Activated CD4-positive, alpha-beta memory T cell treated with anti-CD3 and anti-CD28 coated beads, Interleukin-2, amount 10 ng/mL, durations not matched to agents 7 days and 5 days (primary cell): ENCODE results near the gene PAGE4. TPM values are rescaled to one million over a fixed set of nuclear protein-coding genes. Genes with fewer than 3 reads are reported as not detected.
A peak's percentile ranks its signal among the peaks of the same experiment; 100 is the strongest.

Source experiments
- CTCF ChIA-PET: fragments of 350-600 bp; sonication (Branson Sonifier 250); formaldehyde crosslinking; loops from one replicate; lab custom pipeline; 2021; ENCODE audit warnings: antibody characterized with exemption, inconsistent platforms; lab: Charles Lee
- POLR2A ChIA-PET: fragments of 350-600 bp; sonication (Branson Sonifier 250); formaldehyde crosslinking; loops from one replicate; lab custom pipeline; 2021; ENCODE audit warnings: antibody characterized with exemption; lab: Charles Lee
- DNase-seq: peaks from one replicate; pipeline ENCODE4 v3.0.0-alpha.2; 2020
- H3K27ac Mint-ChIP-seq: one replicate; pipeline ENCODE4 v1.8.0; 2021; ENCODE audit warnings: mild to moderate bottlenecking, mixed read lengths
- H3K27me3 Mint-ChIP-seq: one replicate; pipeline ENCODE4 v1.8.0; 2021; ENCODE audit warnings: mixed read lengths
- H3K36me3 Mint-ChIP-seq: one replicate; pipeline ENCODE4 v1.8.0; 2021; ENCODE audit warnings: low read depth, mixed read lengths
- H3K4me1 Mint-ChIP-seq: one replicate; pipeline ENCODE4 v1.8.0; 2021; ENCODE audit warnings: mixed read lengths
- H3K4me3 Mint-ChIP-seq: one replicate; pipeline ENCODE4 v1.8.0; 2021; ENCODE audit warnings: mild to moderate bottlenecking, mixed read lengths
- H3K9me3 Mint-ChIP-seq: one replicate; pipeline ENCODE4 v1.8.0; 2021; ENCODE audit warnings: mixed read lengths
- total RNA-seq, 2 experiments: library from RNA; stranded (reverse); gene quantifications; one replicate each; pipeline ENCODE4 v1.2.3, GENCODE V29; 2021

Gene PAGE4, protein sequence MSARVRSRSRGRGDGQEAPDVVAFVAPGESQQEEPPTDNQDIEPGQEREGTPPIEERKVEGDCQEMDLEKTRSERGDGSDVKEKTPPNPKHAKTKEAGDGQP
- total RNA-seq = not detected

DNA sequence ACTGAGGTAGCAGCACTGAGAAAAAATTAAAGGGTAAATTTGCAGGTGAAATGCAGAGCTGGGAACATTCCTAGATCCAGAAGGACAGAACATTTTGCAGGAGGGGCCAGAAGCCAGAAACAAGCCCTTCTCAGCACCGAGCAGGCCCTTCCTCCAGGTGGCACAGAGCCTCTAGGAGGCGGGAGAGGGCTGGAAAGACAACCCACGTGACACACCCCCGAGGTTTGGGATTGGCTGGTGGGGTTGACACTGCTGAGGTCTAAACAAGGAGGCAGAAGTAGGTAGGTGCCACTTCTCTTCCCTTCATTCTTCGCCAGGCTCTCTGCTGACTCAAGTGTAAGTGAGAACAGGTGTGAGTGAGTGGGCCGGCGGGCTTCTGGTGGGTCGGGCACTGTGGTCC is at the start of gene PAGE4:
TSS of gene PAGE4 (plus strand) at position 288 of the 400 bp plus-strand sequence. CDS start 1,126 bp downstream, outside the sequence.
- Mint-ChIP-seq H3K4me3 (no peak within 1 kb of the TSS), H3K4me1 (no peaks in the 10 kb centered on the region), H3K36me3 (no peaks in the 10 kb centered on the region), H3K27me3 (peaks cover 7% of the 10 kb centered on the region), H3K27ac (no peak within 1 kb of the TSS), H3K9me3 (no peaks in the 10 kb centered on the region)
- POLR2A ChIA-PET = no interaction called here
- CTCF ChIA-PET = no interaction called here
- no peak for DNase-seq

DNA sequence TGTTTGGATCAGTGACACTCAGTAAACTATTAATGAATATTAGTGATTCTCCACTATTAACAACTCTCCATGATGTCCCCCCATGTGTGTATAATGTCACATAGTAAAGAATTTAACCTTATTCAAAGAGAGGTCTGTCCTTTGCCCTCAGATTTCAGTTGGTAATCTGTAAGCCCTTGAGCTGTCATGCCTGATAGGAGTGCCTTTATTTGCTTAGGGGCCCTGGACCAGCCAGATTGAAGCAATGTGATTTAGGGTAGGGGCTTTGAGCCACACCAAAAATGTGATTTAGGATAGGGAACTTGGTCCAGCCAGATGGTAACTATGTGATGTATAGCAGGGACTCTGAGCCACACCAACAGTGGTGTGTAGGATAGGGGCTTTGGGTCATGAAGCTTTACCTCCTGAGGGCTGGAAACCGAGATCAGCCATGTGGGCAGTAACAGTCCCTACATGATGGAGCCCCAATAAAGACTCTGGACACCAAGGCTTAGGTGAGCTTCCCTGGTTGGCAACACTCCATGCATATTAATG is 44.3 kb upstream of the PAGE4 start:
- Mint-ChIP-seq H3K27ac (no peak overlapping the region), H3K4me3 (no peak overlapping the region), H3K27me3 (no peaks in the 10 kb centered on the region), H3K36me3 (no peaks in the 10 kb centered on the region), H3K9me3 (no peaks in the 10 kb centered on the region), H3K4me1 (no peaks in the 10 kb centered on the region)
- ChIA-PET CTCF (no interaction called here), POLR2A (no interaction called here)
- no peak for DNase-seq

DNA sequence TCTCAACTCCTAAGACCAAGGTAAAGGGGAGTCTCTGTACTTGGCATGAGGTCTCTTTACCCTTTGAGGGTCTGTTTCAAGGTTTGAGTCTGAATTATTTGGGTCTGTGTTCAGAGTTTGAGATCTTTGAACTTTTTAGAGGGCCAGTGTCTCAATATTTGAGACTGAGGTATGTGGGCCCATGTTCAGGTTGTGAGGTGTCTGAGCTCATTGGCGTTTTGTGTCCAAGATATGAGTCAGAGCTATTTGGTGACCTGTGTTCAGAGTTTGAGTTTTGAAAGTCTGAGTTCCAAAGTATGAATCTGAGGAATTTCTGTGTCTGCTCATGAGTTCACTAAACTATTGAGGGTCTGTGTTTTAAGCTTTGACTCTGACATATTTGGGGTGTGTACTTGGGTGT is 36.7 kb upstream of the PAGE4 start:
- DNase-seq = no peak
- Mint-ChIP-seq H3K4me1 (no peaks in the 10 kb centered on the region), H3K27ac (no peak overlapping the region), H3K9me3 (no peaks in the 10 kb centered on the region), H3K27me3 (no peaks in the 10 kb centered on the region), H3K4me3 (no peak overlapping the region), H3K36me3 (no peaks in the 10 kb centered on the region)
- ChIA-PET POLR2A (no interaction called here), CTCF (no interaction called here)

DNA sequence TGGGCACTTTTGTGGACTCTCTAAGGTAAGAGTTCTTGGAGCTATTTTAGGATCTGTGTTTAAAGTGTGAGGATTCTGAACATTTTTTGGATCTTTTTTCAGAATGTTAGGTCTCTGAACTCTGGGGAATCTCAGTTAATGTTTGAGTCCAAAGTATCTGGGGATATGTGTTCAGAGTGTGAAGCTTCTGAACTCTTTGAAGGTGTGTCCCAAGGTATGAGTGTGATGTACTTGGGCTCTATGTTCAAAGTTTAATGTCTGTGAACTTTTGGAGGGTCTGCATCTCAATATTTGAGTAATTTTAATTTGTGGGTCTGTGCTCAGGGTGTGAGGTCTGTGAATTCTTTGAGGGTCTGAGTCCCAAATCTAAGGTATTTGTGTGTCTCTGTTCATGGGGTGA is 35.4 kb upstream of the PAGE4 start:
- Mint-ChIP-seq H3K27me3 (no peaks in the 10 kb centered on the region), H3K36me3 (no peaks in the 10 kb centered on the region), H3K4me3 (no peak overlapping the region), H3K4me1 (no peaks in the 10 kb centered on the region), H3K27ac (no peak overlapping the region), H3K9me3 (no peaks in the 10 kb centered on the region)
- ChIA-PET CTCF (no interaction called here), POLR2A (no interaction called here)
- DNase-seq = no peak

DNA sequence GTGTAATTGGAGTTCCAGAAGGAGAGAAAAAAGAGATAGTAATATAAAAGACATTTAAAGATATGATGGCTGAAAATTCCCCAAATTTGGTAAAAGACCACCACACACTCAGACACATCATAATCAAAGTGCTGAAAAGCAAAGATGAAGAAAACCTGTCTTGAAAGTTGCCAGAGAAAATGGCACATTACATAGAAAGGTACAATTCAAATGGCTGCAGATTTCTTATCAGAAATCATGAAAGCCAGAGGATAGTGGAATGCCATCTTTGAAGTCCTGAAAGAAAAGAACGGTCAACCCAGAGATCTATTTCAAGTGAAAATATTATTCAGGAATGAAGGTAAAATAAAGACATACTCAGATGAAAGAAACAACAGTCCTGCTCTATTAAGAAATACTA is 29.3 kb upstream of the PAGE4 start:
- no peak for DNase-seq
- H3K4me3 Mint-ChIP-seq = no peak overlapping the region
- H3K27ac Mint-ChIP-seq = no peak overlapping the region
- peaks cover 2% of the 10 kb centered on the region for H3K27me3 Mint-ChIP-seq
- POLR2A ChIA-PET = no interaction called here
- H3K4me1 Mint-ChIP-seq = no peaks in the 10 kb centered on the region
- no peaks in the 10 kb centered on the region for H3K36me3 Mint-ChIP-seq
- no peaks in the 10 kb centered on the region for H3K9me3 Mint-ChIP-seq
- CTCF ChIA-PET = no interaction called here

DNA sequence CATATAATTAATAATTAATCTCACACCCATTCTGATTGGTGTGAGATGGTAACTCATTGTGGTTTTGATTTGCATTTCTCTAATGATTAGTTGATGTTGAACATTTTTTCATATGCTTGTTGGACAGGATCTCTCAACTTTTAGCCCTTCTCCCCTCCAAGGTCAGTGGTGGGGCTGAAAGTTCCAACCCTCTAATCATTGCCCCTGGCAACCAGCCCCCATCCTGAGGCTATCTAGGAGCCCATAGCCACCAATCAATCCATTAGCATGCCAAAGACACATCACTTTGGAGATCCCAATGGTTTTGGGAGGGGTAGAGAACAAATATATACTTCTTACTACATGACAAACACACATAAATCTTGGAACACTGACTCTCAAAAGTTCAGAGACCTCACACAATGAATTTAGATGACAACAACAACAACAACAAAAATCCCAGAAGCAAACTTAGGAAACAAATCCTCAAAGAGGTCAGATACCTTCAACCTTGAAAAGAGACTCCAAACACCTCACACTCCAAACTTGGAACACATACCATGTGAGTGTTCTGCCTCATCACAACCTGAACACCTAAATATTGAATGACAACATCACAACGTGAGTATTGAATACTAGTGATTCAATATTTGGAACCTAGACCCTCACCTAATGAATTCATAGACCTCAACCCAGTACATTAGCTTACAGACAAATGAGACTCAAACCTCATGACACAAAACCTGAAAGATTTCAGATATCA is 19.0 kb upstream of the PAGE4 start:
- Mint-ChIP-seq H3K9me3 (no peaks in the 10 kb centered on the region), H3K4me3 (no peak overlapping the region), H3K4me1 (no peaks in the 10 kb centered on the region), H3K27me3 (peaks cover 2% of the 10 kb centered on the region), H3K36me3 (no peaks in the 10 kb centered on the region), H3K27ac (no peak overlapping the region)
- DNase-seq = no peak
- POLR2A ChIA-PET = no interaction called here
- CTCF ChIA-PET = no interaction called here

DNA sequence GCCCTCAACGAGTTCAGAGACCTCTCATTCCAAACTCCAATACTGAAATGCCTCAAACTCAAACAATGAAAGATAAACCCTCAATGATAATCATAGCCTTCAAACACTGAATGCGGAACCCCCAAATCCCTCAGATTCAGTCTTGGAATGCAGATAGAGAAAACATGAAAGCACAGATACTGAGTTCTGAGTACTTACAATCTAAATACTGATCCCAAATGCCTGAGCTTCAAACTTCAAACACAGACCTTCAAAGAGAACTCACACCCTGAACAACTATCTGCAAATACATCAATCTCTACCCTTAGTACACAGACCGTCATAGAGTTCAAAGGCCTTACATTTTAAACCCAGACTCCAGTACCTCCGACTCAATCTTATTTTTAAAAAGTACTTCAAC is 16.9 kb upstream of the PAGE4 start:
- Mint-ChIP-seq H3K36me3 (no peaks in the 10 kb centered on the region), H3K4me1 (no peaks in the 10 kb centered on the region), H3K9me3 (no peaks in the 10 kb centered on the region), H3K27ac (no peak overlapping the region), H3K4me3 (no peak overlapping the region), H3K27me3 (peaks cover 2% of the 10 kb centered on the region)
- ChIA-PET CTCF (no interaction called here), POLR2A (no interaction called here)
- no peak for DNase-seq

DNA sequence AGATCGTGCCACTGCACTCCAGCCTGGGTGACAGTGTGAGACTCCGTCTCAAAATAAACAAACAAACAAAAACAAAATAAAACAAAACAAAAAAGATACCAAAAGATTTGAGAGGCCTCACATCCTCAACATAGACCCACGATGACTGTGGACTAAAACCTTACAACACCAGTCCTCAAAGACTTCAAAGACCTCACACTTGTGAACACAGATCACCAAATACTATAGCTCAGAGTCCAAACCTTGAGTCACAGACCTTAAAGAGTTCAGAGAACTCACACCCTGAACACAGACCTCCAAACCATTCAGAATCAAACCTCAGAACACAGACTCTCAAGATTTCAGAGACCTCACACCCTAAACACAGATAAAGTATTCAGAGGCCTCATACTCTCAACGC is 12.7 kb upstream of the PAGE4 start:
- Mint-ChIP-seq H3K27me3 (peaks cover 2% of the 10 kb centered on the region), H3K9me3 (no peaks in the 10 kb centered on the region), H3K36me3 (no peaks in the 10 kb centered on the region), H3K27ac (no peak overlapping the region), H3K4me1 (no peaks in the 10 kb centered on the region), H3K4me3 (no peak overlapping the region)
- ChIA-PET POLR2A (no interaction called here), CTCF (no interaction called here)
- no peak for DNase-seq

DNA sequence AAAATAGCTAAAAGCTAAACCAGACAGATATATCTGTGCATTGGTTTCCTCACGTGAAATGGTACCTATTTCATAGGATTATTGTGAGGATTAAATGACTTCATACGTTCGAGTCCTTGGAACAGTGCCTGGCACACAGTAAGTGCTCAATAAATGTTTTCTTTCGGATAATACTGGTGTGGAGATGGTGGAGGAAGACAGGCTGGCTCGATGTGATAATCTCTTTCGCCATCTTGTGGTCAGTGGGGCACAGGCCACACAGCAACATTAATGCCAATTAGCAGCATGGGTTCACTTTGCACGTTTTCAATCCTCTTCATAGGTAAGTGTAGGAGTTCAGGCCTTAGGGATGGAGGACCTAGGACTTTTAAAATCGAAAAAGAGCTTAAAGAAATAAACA is 9.3 kb downstream of the PAGE4 start:
- H3K27ac Mint-ChIP-seq = no peak overlapping the region
- ChIA-PET CTCF (no interaction called here), POLR2A (no interaction called here)
- no peaks in the 10 kb centered on the region for H3K9me3 Mint-ChIP-seq
- H3K27me3 Mint-ChIP-seq = peaks cover 3% of the 10 kb centered on the region
- H3K36me3 Mint-ChIP-seq = no peaks in the 10 kb centered on the region
- no peak for DNase-seq
- no peaks in the 10 kb centered on the region for H3K4me1 Mint-ChIP-seq
- no peak overlapping the region for H3K4me3 Mint-ChIP-seq

DNA sequence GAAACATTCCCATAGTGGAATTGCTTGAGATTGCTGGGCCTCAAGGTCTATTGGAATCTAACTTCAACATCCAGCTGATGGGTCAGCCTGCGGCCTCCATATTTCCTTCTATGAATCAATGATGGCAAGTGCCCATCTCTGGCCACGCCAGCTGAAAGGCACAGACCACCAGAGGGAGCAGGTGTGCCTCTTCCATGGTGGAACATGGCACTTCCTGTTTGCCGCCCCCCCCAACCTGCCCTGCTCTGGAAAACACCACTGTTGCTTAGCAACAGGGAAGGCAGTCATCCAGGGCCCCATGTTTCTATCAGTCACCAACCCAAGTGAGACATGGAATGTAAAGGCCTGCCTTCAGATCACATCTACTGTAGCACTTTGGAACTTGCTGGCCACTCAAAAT is 11.6 kb downstream of the PAGE4 start:
- Mint-ChIP-seq H3K36me3 (no peaks in the 10 kb centered on the region), H3K9me3 (no peaks in the 10 kb centered on the region), H3K27ac (no peak overlapping the region), H3K4me3 (no peak overlapping the region), H3K4me1 (no peaks in the 10 kb centered on the region), H3K27me3 (no peaks in the 10 kb centered on the region)
- ChIA-PET CTCF (interaction anchor here (1.0 kb wide), 1 partner anchor 36 kb away, joined by 3 read pairs; no protein-coding TSS in a partner anchor), POLR2A (no interaction called here)
- DNase-seq = peak; percentile 16

DNA sequence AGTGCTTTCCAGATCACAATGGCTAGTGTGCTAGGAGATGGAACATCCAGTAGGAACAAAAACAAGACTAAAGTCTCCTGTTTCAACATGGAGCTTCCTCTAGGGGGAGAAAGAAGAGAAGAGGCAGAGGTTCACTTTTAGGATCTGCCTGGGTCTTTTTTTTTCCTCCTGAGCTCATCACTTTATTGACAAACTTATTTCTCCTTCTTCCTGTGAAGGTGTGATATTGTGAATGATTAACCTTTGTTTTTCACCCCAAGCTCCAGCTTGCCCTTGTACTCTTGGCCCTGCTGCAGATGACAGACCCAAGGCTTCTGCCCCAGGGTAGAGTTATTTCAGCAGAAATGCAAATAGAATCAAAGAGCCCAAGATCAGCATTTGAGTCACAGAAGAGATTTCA is 13.5 kb downstream of the PAGE4 start:
- no peaks in the 10 kb centered on the region for H3K4me1 Mint-ChIP-seq
- no peak for DNase-seq
- no peak overlapping the region for H3K4me3 Mint-ChIP-seq
- H3K36me3 Mint-ChIP-seq = no peaks in the 10 kb centered on the region
- H3K27ac Mint-ChIP-seq = no peak overlapping the region
- no peaks in the 10 kb centered on the region for H3K27me3 Mint-ChIP-seq
- ChIA-PET CTCF (no interaction called here), POLR2A (no interaction called here)
- no peaks in the 10 kb centered on the region for H3K9me3 Mint-ChIP-seq

DNA sequence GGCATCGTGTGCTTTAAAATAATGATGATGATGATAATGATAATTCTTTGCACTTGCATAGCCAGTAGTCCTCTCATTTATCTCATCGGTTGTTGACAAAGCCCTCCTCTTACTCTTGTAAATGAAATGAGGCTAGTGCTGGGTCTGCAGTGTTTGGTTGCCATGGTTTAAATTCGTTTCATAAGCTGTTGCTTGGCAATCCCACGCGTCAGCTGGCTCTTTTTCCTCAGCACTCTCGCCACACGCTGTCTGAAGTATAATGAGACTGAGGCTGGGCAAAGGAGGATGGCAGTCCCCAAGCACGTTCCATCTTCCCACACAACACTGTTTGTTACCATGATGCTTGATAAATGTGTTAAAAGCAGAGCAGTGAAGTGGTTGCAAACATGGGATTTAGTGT is 15.5 kb downstream of the PAGE4 start:
- POLR2A ChIA-PET = no interaction called here
- H3K9me3 Mint-ChIP-seq = no peaks in the 10 kb centered on the region
- no peak overlapping the region for H3K27ac Mint-ChIP-seq
- no peaks in the 10 kb centered on the region for H3K27me3 Mint-ChIP-seq
- no peaks in the 10 kb centered on the region for H3K36me3 Mint-ChIP-seq
- CTCF ChIA-PET = no interaction called here
- no peak overlapping the region for H3K4me3 Mint-ChIP-seq
- no peak for DNase-seq
- H3K4me1 Mint-ChIP-seq = no peaks in the 10 kb centered on the region

DNA sequence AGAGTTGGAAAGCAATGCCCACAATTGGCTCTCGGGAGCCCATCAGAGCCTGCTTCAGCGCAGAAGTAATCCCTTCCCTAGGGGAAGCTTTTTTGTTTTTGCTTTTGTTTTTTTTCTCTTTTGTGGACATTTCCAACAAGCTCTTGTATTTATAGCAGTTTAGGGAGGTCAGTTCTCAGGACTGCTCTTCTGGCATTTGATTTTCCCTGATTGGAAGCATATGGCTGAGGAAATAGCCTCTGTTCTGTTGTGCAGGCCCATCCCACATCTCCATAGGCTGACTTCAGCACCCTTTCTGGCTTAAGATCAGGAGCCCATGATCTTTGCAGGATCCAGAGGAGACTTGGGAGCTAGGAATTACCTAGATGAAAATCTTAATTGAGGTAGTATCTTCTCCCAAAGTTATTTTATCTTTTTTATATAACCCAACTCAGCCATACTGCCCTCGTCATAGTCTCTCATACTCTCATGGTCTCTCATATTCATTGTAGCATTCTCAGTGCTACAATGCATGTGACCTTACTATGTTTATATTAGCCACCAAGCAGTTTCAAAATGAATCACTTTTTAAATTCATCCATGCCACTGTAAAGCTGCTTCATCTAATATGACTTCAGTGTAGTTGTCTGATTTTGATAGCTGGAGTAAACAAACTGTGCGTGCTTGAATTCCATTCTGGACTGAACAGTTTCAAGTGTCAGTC is 16.7 kb downstream of the PAGE4 start:
- H3K4me1 Mint-ChIP-seq = no peaks in the 10 kb centered on the region
- H3K4me3 Mint-ChIP-seq = no peak overlapping the region
- no peaks in the 10 kb centered on the region for H3K9me3 Mint-ChIP-seq
- H3K36me3 Mint-ChIP-seq = no peaks in the 10 kb centered on the region
- DNase-seq = no peak
- no peak overlapping the region for H3K27ac Mint-ChIP-seq
- H3K27me3 Mint-ChIP-seq = peaks cover 3% of the 10 kb centered on the region
- ChIA-PET CTCF (interaction anchor here (1.9 kb wide), 1 partner anchor 34 kb away, joined by 5 read pairs; the partner anchor contains the start of gene USP27X), POLR2A (no interaction called here)
